Glutamatergic neuron (in vitro differentiated cells): Measurements from ENCODE around the gene TBC1D9B. TPM values are rescaled to one million over a fixed set of nuclear protein-coding genes. Genes with fewer than 3 reads are reported as not detected.

Experiments used
- DNase-seq: peaks from one replicate; pipeline ENCODE4 v3.0.0; 2022
- H3K27ac Mint-ChIP-seq: one replicate; pipeline ENCODE4 v1.8.0; 2020; ENCODE audit warnings: mild to moderate bottlenecking, mixed read lengths, inconsistent platforms; ENCODE audit not compliant: unreplicated experiment
- H3K27me3 Mint-ChIP-seq: one replicate; pipeline ENCODE4 v1.8.0; 2020; ENCODE audit warnings: mild to moderate bottlenecking, moderate library complexity, mixed read lengths, inconsistent platforms; ENCODE audit not compliant: unreplicated experiment
- H3K36me3 Mint-ChIP-seq: one replicate; pipeline ENCODE4 v1.8.0; 2020; ENCODE audit warnings: mild to moderate bottlenecking, mixed read lengths, inconsistent platforms; ENCODE audit not compliant: unreplicated experiment
- H3K4me1 Mint-ChIP-seq: one replicate; pipeline ENCODE4 v1.8.0; 2020; ENCODE audit warnings: mild to moderate bottlenecking, low read depth, mixed read lengths, inconsistent platforms; ENCODE audit not compliant: unreplicated experiment
- H3K4me3 Mint-ChIP-seq: one replicate; pipeline ENCODE4 v1.8.0; 2020; ENCODE audit warnings: mild to moderate bottlenecking, mixed read lengths, inconsistent platforms; ENCODE audit not compliant: unreplicated experiment
- H3K9me3 Mint-ChIP-seq: one replicate; pipeline ENCODE4 v1.8.0; 2020; ENCODE audit warnings: mild to moderate bottlenecking, moderate library complexity, mixed read lengths, inconsistent platforms; ENCODE audit not compliant: unreplicated experiment
- CTCF ChIP-seq: fragments of 200-600 bp; sonication (generic); IDR thresholded peaks from one replicate; pipeline ENCODE4 v1.5.0; 2021; ENCODE audit not compliant: partially characterized antibody, unreplicated experiment
- total RNA-seq: library from RNA; stranded (reverse); fragmentation: NEBNext Ultra II Directional; extraction: Animal tissue kit (Norgen Biotek cat#: 25700); gene quantifications from one replicate; pipeline ENCODE4 v1.2.1, GENCODE V29; 2021; ENCODE audit not compliant: unreplicated experiment

TBC1D9B gene
- total RNA-seq, 1 donor from 2014 or later, result 81.8 TPM

GRCh38 chr5:179825655-179826182 lies 82.0 kb downstream of the TBC1D9B start:
- no peak overlapping the region for H3K4me3 Mint-ChIP-seq
- peaks cover 12% of the 10 kb centered on the region for H3K9me3 Mint-ChIP-seq
- H3K27me3 Mint-ChIP-seq, result peaks cover 8% of the 10 kb centered on the region
- peaks cover 10% of the 10 kb centered on the region for H3K36me3 Mint-ChIP-seq
- H3K4me1 Mint-ChIP-seq, result peaks cover 27% of the 10 kb centered on the region
- H3K27ac Mint-ChIP-seq, result peak overlapping the region; percentile 76
- DNase-seq, result no peak
- TF ChIP-seq CTCF, result no peak

- no peak for DNase-seq
- Mint-ChIP-seq H3K9me3 (peaks cover 10% of the 10 kb centered on the region), H3K27me3 (peaks cover 8% of the 10 kb centered on the region), H3K4me1 (peaks cover 30% of the 10 kb centered on the region), H3K36me3 (peaks cover 4% of the 10 kb centered on the region), H3K27ac (no peak overlapping the region), H3K4me3 (peak overlapping the region; percentile 6)
- no peak for TF ChIP-seq CTCF
Observed at GRCh38 chr5:179824745-179825112, 83.0 kb downstream of the TBC1D9B start.

- DNase-seq, result no peak
- no peaks in the 10 kb centered on the region for H3K36me3 Mint-ChIP-seq
- no peak overlapping the region for H3K27ac Mint-ChIP-seq
- peaks cover 9% of the 10 kb centered on the region for H3K9me3 Mint-ChIP-seq
- TF ChIP-seq CTCF, result no peak
- peaks cover 30% of the 10 kb centered on the region for H3K4me1 Mint-ChIP-seq
- no peak overlapping the region for H3K4me3 Mint-ChIP-seq
- H3K27me3 Mint-ChIP-seq, result peaks cover 8% of the 10 kb centered on the region
Observed at GRCh38 chr5:179823937-179824744, 83.6 kb downstream of the TBC1D9B start.

- no peak for TF ChIP-seq CTCF
- H3K4me3 Mint-ChIP-seq, result peak overlapping the region; percentile 78
- DNase-seq, result no peak
- H3K4me1 Mint-ChIP-seq, result peaks cover 24% of the 10 kb centered on the region
- peaks cover 11% of the 10 kb centered on the region for H3K27me3 Mint-ChIP-seq
- peaks cover 13% of the 10 kb centered on the region for H3K9me3 Mint-ChIP-seq
- no peak overlapping the region for H3K27ac Mint-ChIP-seq
- no peaks in the 10 kb centered on the region for H3K36me3 Mint-ChIP-seq
Observed at GRCh38 chr5:179822444-179822990, 85.2 kb downstream of the TBC1D9B start.

GRCh38 chr5:179822059-179822432 lies 85.7 kb downstream of the TBC1D9B start:
- no peak for DNase-seq
- H3K27ac Mint-ChIP-seq, result peak overlapping the region; percentile 57
- H3K9me3 Mint-ChIP-seq, result peaks cover 13% of the 10 kb centered on the region
- H3K27me3 Mint-ChIP-seq, result peaks cover 11% of the 10 kb centered on the region
- peak overlapping the region; percentile 78 for H3K4me3 Mint-ChIP-seq
- H3K4me1 Mint-ChIP-seq, result peaks cover 23% of the 10 kb centered on the region
- no peak for TF ChIP-seq CTCF
- no peaks in the 10 kb centered on the region for H3K36me3 Mint-ChIP-seq
